Suprapubic skin (tissue), 4 donors: ENCODE results near the gene TXNL4A. TPM values are rescaled to one million over a fixed set of nuclear protein-coding genes. Genes with fewer than 3 reads are reported as not detected.

ENCODE experiments used
- DNase-seq, 2 donors: peaks; one replicate each; pipeline ENCODE4 v3.0.0-alpha.2; 2019; ENCODE audit warnings: low spot score in 2 of 2
- H3K27ac ChIP-seq: fragments of 200-600 bp; sonication (generic); one replicate; pipeline ENCODE4 v1.5.1; 2019
- H3K27me3 ChIP-seq: fragments of 200-600 bp; sonication (generic); one replicate; pipeline ENCODE4 v1.5.1; 2019
- H3K36me3 ChIP-seq: fragments of 200-600 bp; sonication (generic); one replicate; pipeline ENCODE4 v1.5.1; 2019
- H3K4me1 ChIP-seq: fragments of 200-600 bp; sonication (generic); one replicate; pipeline ENCODE4 v1.5.1; 2019
- H3K4me3 ChIP-seq: fragments of 200-600 bp; sonication (generic); one replicate; pipeline ENCODE4 v1.5.1; 2019; ENCODE audit warnings: mild to moderate bottlenecking
- H3K9me3 ChIP-seq: fragments of 200-600 bp; sonication (generic); one replicate; pipeline ENCODE4 v1.5.1; 2019
- CTCF ChIP-seq, 2 donors: fragments of 200-600 bp in 1 of 2; fragments of 450-650 bp in 1 of 2; sonication (generic) in 1 of 2; IDR thresholded peaks; one replicate each; pipeline ENCODE4 v1.5.1; 2016 to 2019; ENCODE audit warnings: antibody characterized with exemption in 2 of 2, mild to moderate bottlenecking in 1 of 2, moderate library complexity in 1 of 2
- EP300 ChIP-seq: sonication (generic); formaldehyde crosslinking; IDR thresholded peaks from one replicate; pipeline ENCODE4 v1.6.1; 2017; ENCODE audit warnings: antibody characterized with exemption
- POLR2A ChIP-seq, 2 donors: fragments of 450-650 bp; IDR thresholded peaks; one replicate each; pipeline ENCODE4 v1.6.1; 2017; ENCODE audit warnings: antibody characterized with exemption in 2 of 2, mild to moderate bottlenecking in 2 of 2, moderate library complexity in 2 of 2
- POLR2AphosphoS5 ChIP-seq, 3 donors: sonication (generic); formaldehyde crosslinking; IDR thresholded peaks; one replicate each; pipeline ENCODE4 v1.6.1; 2017; ENCODE audit warnings: antibody characterized with exemption in 3 of 3
- WGBS: methylation state at CpG from one replicate; pipeline ENCODE4 v1.1.5; 2018; 5-methylcytosine and 5-hydroxymethylcytosine counted together
- total RNA-seq, 4 donors: library from RNA; depleted of rRNA; stranded (reverse); fragments of >200 nt; gene quantifications; one replicate each; pipeline ENCODE4 v1.1.0, GENCODE V29; 2016

TXNL4A gene
- total RNA-seq, 4 donors from 2014 or later = 20.6 to 35.0 (median 24.6) TPM

- Histone ChIP-seq H3K36me3 (peaks cover 28% of the 10 kb centered on the region), H3K27me3 (no peaks in the 10 kb centered on the region), H3K4me1 (peaks cover 84% of the 10 kb centered on the region), H3K4me3 (no peak overlapping the region), H3K27ac (peak overlapping the region; percentile 31), H3K9me3 (no peaks in the 10 kb centered on the region)
- peak; percentile 62 to 67 for DNase-seq
- 78% methylated on average over 18 of the region's 31 CpGs for WGBS
- TF ChIP-seq POLR2A (IDR thresholded peaks at IDR 0.05) (no peak), EP300 (no peak), CTCF (IDR thresholded peaks at IDR 0.05) (no peak), POLR2AphosphoS5 (IDR thresholded peaks at IDR 0.05) (no peak)
These were observed 45.4 kb downstream of the TXNL4A start for GRCh38 chr18:79942786-79943607.

- WGBS = 89% methylated on average over 7 of the region's 7 CpGs
- H3K27ac ChIP-seq = peak overlapping the region; percentile 55
- peaks cover 35% of the 10 kb centered on the region for H3K36me3 ChIP-seq
- TF ChIP-seq EP300 (no peak), CTCF (IDR thresholded peaks at IDR 0.05) (no peak), POLR2AphosphoS5 (IDR thresholded peaks at IDR 0.05) (no peak)
- no peak overlapping the region for H3K4me3 ChIP-seq
- no peaks in the 10 kb centered on the region for H3K9me3 ChIP-seq
- DNase-seq = peak in 1 of 2 donors; percentile 26
- H3K27me3 ChIP-seq = no peaks in the 10 kb centered on the region
- H3K4me1 ChIP-seq = peaks cover 80% of the 10 kb centered on the region
These were observed 46.2 kb downstream of the TXNL4A start for GRCh38 chr18:79942211-79942610.

GRCh38 chr18:79941473-79942119, 46.8 kb downstream of the TXNL4A start:
- Histone ChIP-seq H3K4me3 (no peak overlapping the region), H3K36me3 (peaks cover 41% of the 10 kb centered on the region), H3K27me3 (no peaks in the 10 kb centered on the region), H3K27ac (peak overlapping the region; percentile 55), H3K4me1 (peaks cover 74% of the 10 kb centered on the region), H3K9me3 (no peaks in the 10 kb centered on the region)
- 87% methylated on average over 6 of the region's 16 CpGs for WGBS
- peak; percentile 42 to 65 for DNase-seq
- no peak for TF ChIP-seq POLR2AphosphoS5 (IDR thresholded peaks at IDR 0.05)
- TF ChIP-seq CTCF (IDR thresholded peaks at IDR 0.05) = no peak
- no peak for TF ChIP-seq EP300

GRCh38 chr18:79940814-79941472, 47.4 kb downstream of the TXNL4A start:
- H3K4me1 ChIP-seq = peaks cover 68% of the 10 kb centered on the region
- H3K36me3 ChIP-seq = peaks cover 46% of the 10 kb centered on the region
- peak; percentile 50 to 67 for DNase-seq
- WGBS = 88% methylated on average over 13 of the region's 17 CpGs
- H3K27me3 ChIP-seq = no peaks in the 10 kb centered on the region
- H3K27ac ChIP-seq = peak overlapping the region; percentile 55
- no peak overlapping the region for H3K4me3 ChIP-seq
- no peaks in the 10 kb centered on the region for H3K9me3 ChIP-seq
- no peak for TF ChIP-seq POLR2A (IDR thresholded peaks at IDR 0.05)
- TF ChIP-seq EP300 = no peak
- TF ChIP-seq POLR2AphosphoS5 (IDR thresholded peaks at IDR 0.05) = no peak
- TF ChIP-seq CTCF (IDR thresholded peaks at IDR 0.05) = no peak
